ENCODE results near the gene UBE3D.

UBE3D gene

DNA sequence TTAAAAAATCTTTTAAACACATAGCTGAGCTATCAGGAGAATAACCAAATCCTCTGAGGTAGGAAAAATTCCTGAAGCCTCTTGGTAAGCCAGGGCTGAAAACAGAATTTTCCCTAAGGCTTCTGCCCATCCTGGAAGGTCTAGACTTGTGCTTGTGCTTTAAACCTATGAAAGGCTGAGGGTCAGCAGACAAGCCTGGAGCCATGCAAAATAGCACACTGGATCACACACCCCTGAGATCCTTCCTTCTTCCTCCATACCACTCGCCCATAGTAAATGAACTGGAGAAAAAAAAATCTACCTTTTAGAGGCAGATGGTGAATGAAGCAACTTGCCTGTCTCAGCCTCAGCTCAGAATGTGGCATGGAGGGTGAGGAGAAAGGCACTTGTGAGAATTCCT lies 144.4 kb downstream of the UBE3D start:
- no peak overlapping the region for H3K23ac ChIP-seq (ENCODE audit: low read length)
- H2AK5ac ChIP-seq (ENCODE audit: low read length) = no peak overlapping the region
- H2BK12ac ChIP-seq (ENCODE audit: low read length) = no peak overlapping the region
- no peak overlapping the region for H2AFZ ChIP-seq (ENCODE audit: insufficient read depth, low read length, poor library complexity)
- peaks cover 0 to 2% of the 10 kb centered on the region in 2 experiments for H3K4me1 ChIP-seq (ENCODE audit: control insufficient read depth in 1 of 2, insufficient read depth in 2 of 2, low read length in 2 of 2)
- H3K18ac ChIP-seq (ENCODE audit: low read length) = no peak overlapping the region
- peaks cover 0 to 2% of the 10 kb centered on the region in 2 experiments for H3K36me3 ChIP-seq (ENCODE audit: control insufficient read depth in 1 of 2, insufficient read depth in 2 of 2, low read length in 2 of 2)
- peaks cover 4% of the 10 kb centered on the region for H3K9me3 ChIP-seq (ENCODE audit: insufficient read depth, low read depth, low read length)
- H3K4me2 ChIP-seq (ENCODE audit: low read length) = no peak overlapping the region
- DNase-seq = peak; percentile 16 to 67
- WGBS (ENCODE audit: extremely low coverage, insufficient coverage, insufficient read length) = no CpG with 5 or more reads among the region's 1 CpG
- no peak overlapping the region for H3K9ac ChIP-seq (ENCODE audit: low read length)
- H3K79me1 ChIP-seq (ENCODE audit: low read length) = no peaks in the 10 kb centered on the region
- no peak overlapping the region for H3K4ac ChIP-seq (ENCODE audit: low read depth, low read length)
- no peak overlapping the region for H4K12ac ChIP-seq (ENCODE audit: low read depth, low read length)
- no peaks in the 10 kb centered on the region for H3K79me2 ChIP-seq (ENCODE audit: control insufficient read depth, insufficient read depth, low read length, poor library complexity)
- no peak overlapping the region for H2BK5ac ChIP-seq (ENCODE audit: low read depth, low read length, poor library complexity)
- no peak overlapping the region for H4K91ac ChIP-seq (ENCODE audit: low read depth, low read length)
- H2BK120ac ChIP-seq (ENCODE audit: insufficient read depth, low read length, poor library complexity) = no peak overlapping the region
- no peak overlapping the region for H3K4me3 ChIP-seq (ENCODE audit: low read depth, low read length)
- no peak overlapping the region for H3K27ac ChIP-seq (ENCODE audit: low read depth, low read length)
- H3K27me3 ChIP-seq (ENCODE audit: insufficient read depth, low read length) = no peaks in the 10 kb centered on the region
- no peak overlapping the region for H4K8ac ChIP-seq (ENCODE audit: low read depth, low read length)
- H3K14ac ChIP-seq (ENCODE audit: low read length) = no peak overlapping the region

GRCh38 chr6:82917346-82918064 lies 148.1 kb downstream of the UBE3D start:
- Histone ChIP-seq H3K18ac (ENCODE audit: low read length) (no peak overlapping the region), H3K14ac (ENCODE audit: low read length) (no peak overlapping the region), H3K23ac (ENCODE audit: low read length) (no peak overlapping the region), H2AK5ac (ENCODE audit: low read length) (no peak overlapping the region), H2BK12ac (ENCODE audit: low read length) (no peak overlapping the region), H3K4me1 (ENCODE audit: control insufficient read depth in 1 of 2, insufficient read depth in 2 of 2, low read length in 2 of 2) (no peaks in the 10 kb centered on the region), H3K27ac (ENCODE audit: low read depth, low read length) (peak overlapping the region; percentile 3), H3K4ac (ENCODE audit: low read depth, low read length) (no peak overlapping the region), H2AFZ (ENCODE audit: insufficient read depth, low read length, poor library complexity) (no peak overlapping the region), H3K79me2 (ENCODE audit: control insufficient read depth, insufficient read depth, low read length, poor library complexity) (no peaks in the 10 kb centered on the region), H3K4me3 (ENCODE audit: low read depth, low read length) (no peak overlapping the region), H3K9ac (ENCODE audit: low read length) (no peak overlapping the region), H3K36me3 (ENCODE audit: control insufficient read depth in 1 of 2, insufficient read depth in 2 of 2, low read length in 2 of 2) (peaks cover 0 to 2% of the 10 kb centered on the region in 2 experiments), H3K79me1 (ENCODE audit: low read length) (no peaks in the 10 kb centered on the region), H4K8ac (ENCODE audit: low read depth, low read length) (no peak overlapping the region), H3K27me3 (ENCODE audit: insufficient read depth, low read length) (no peaks in the 10 kb centered on the region), H4K12ac (ENCODE audit: low read depth, low read length) (no peak overlapping the region), H2BK5ac (ENCODE audit: low read depth, low read length, poor library complexity) (no peak overlapping the region), H3K4me2 (ENCODE audit: low read length) (peak overlapping the region; percentile 3), H3K9me3 (ENCODE audit: insufficient read depth, low read depth, low read length) (peaks cover 4% of the 10 kb centered on the region), H4K91ac (ENCODE audit: low read depth, low read length) (no peak overlapping the region), H2BK120ac (ENCODE audit: insufficient read depth, low read length, poor library complexity) (no peak overlapping the region)
- DNase-seq = peak; percentile 41 to 77
- no CpG with 5 or more reads among the region's 6 CpGs for WGBS (ENCODE audit: extremely low coverage, insufficient coverage, insufficient read length)

- Histone ChIP-seq H3K36me3 (ENCODE audit: control insufficient read depth in 1 of 2, insufficient read depth in 2 of 2, low read length in 2 of 2) (peaks cover 0 to 2% of the 10 kb centered on the region in 2 experiments), H3K27me3 (ENCODE audit: insufficient read depth, low read length) (no peaks in the 10 kb centered on the region), H3K4me1 (ENCODE audit: control insufficient read depth in 1 of 2, insufficient read depth in 2 of 2, low read length in 2 of 2) (no peaks in the 10 kb centered on the region), H3K4me3 (ENCODE audit: low read depth, low read length) (no peak overlapping the region), H2AK5ac (ENCODE audit: low read length) (no peak overlapping the region), H3K9me3 (ENCODE audit: insufficient read depth, low read depth, low read length) (peaks cover 4% of the 10 kb centered on the region), H2BK120ac (ENCODE audit: insufficient read depth, low read length, poor library complexity) (no peak overlapping the region), H2BK5ac (ENCODE audit: low read depth, low read length, poor library complexity) (no peak overlapping the region), H2AFZ (ENCODE audit: insufficient read depth, low read length, poor library complexity) (no peak overlapping the region), H4K8ac (ENCODE audit: low read depth, low read length) (no peak overlapping the region), H3K79me2 (ENCODE audit: control insufficient read depth, insufficient read depth, low read length, poor library complexity) (no peaks in the 10 kb centered on the region), H3K23ac (ENCODE audit: low read length) (no peak overlapping the region), H4K91ac (ENCODE audit: low read depth, low read length) (no peak overlapping the region), H3K4me2 (ENCODE audit: low read length) (no peak overlapping the region), H3K9ac (ENCODE audit: low read length) (no peak overlapping the region), H3K4ac (ENCODE audit: low read depth, low read length) (no peak overlapping the region), H3K18ac (ENCODE audit: low read length) (no peak overlapping the region), H2BK12ac (ENCODE audit: low read length) (no peak overlapping the region), H3K14ac (ENCODE audit: low read length) (no peak overlapping the region), H3K79me1 (ENCODE audit: low read length) (no peaks in the 10 kb centered on the region), H4K12ac (ENCODE audit: low read depth, low read length) (no peak overlapping the region), H3K27ac (ENCODE audit: low read depth, low read length) (no peak overlapping the region)
- DNase-seq = no peak
Observed at GRCh38 chr6:82915666-82916065, 150.0 kb downstream of the UBE3D start.

DNA sequence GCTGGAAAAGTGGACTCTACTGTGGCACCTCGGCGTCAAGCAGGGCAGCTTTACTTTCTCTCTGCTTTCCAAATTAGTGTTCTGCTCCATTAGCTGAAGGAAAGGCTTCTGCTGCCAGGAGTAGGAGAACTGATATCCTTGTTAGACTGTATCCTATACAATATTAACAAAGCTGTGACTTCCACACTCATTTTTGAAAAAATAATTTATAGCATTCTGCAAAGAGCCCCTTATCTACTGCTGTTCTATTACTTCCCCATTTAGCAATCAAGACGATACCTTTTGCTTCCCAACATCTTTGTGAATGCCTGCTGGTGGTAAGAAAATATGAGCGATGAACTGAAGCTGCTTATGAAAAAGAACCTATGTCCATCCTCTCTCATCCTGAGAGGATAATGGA lies 151.1 kb downstream of the UBE3D start:
- Histone ChIP-seq H3K23ac (ENCODE audit: low read length) (no peak overlapping the region), H4K12ac (ENCODE audit: low read depth, low read length) (no peak overlapping the region), H3K27ac (ENCODE audit: low read depth, low read length) (no peak overlapping the region), H3K4me2 (ENCODE audit: low read length) (no peak overlapping the region), H3K36me3 (ENCODE audit: control insufficient read depth in 1 of 2, insufficient read depth in 2 of 2, low read length in 2 of 2) (peaks cover 0 to 2% of the 10 kb centered on the region in 2 experiments), H3K9me3 (ENCODE audit: insufficient read depth, low read depth, low read length) (peaks cover 4% of the 10 kb centered on the region), H3K14ac (ENCODE audit: low read length) (no peak overlapping the region), H4K91ac (ENCODE audit: low read depth, low read length) (no peak overlapping the region), H3K4me1 (ENCODE audit: control insufficient read depth in 1 of 2, insufficient read depth in 2 of 2, low read length in 2 of 2) (peaks cover 2 to 4% of the 10 kb centered on the region in 2 experiments), H3K4ac (ENCODE audit: low read depth, low read length) (no peak overlapping the region), H2BK12ac (ENCODE audit: low read length) (no peak overlapping the region), H3K27me3 (ENCODE audit: insufficient read depth, low read length) (no peaks in the 10 kb centered on the region), H3K9ac (ENCODE audit: low read length) (no peak overlapping the region), H3K18ac (ENCODE audit: low read length) (no peak overlapping the region), H2AFZ (ENCODE audit: insufficient read depth, low read length, poor library complexity) (no peak overlapping the region), H2AK5ac (ENCODE audit: low read length) (no peak overlapping the region), H3K79me1 (ENCODE audit: low read length) (no peaks in the 10 kb centered on the region), H2BK5ac (ENCODE audit: low read depth, low read length, poor library complexity) (no peak overlapping the region), H2BK120ac (ENCODE audit: insufficient read depth, low read length, poor library complexity) (no peak overlapping the region), H4K8ac (ENCODE audit: low read depth, low read length) (no peak overlapping the region), H3K79me2 (ENCODE audit: control insufficient read depth, insufficient read depth, low read length, poor library complexity) (no peaks in the 10 kb centered on the region), H3K4me3 (ENCODE audit: low read depth, low read length) (no peak overlapping the region)
- no peak for DNase-seq
- no CpG with 5 or more reads among the region's 4 CpGs for WGBS (ENCODE audit: extremely low coverage, insufficient coverage, insufficient read length)

Measured in trophoblast cell (in vitro differentiated cells and primary cell).